GM12878 (cell line): ENCODE results near the gene TGDS.

Experiments used
- EZH2 ChIP-seq: IDR thresholded peaks from 2 replicates; pipeline ENCODE4 v1.6.1; 2012; ENCODE audit warnings: low read depth, mild to moderate bottlenecking, control low read depth, inconsistent platforms, low read length, borderline replicate concordance; ENCODE audit not compliant: control insufficient read depth
- TF ChIP-seq, protein P1 (sequence below): fragments of 450-650 bp; IDR thresholded peaks from 2 replicates; pipeline ENCODE4 v1.6.1; 2017; ENCODE audit warnings: low read depth, mild to moderate bottlenecking, moderate library complexity

- no peak for TF ChIP-seq EZH2
- TF ChIP-seq, protein P1, sequence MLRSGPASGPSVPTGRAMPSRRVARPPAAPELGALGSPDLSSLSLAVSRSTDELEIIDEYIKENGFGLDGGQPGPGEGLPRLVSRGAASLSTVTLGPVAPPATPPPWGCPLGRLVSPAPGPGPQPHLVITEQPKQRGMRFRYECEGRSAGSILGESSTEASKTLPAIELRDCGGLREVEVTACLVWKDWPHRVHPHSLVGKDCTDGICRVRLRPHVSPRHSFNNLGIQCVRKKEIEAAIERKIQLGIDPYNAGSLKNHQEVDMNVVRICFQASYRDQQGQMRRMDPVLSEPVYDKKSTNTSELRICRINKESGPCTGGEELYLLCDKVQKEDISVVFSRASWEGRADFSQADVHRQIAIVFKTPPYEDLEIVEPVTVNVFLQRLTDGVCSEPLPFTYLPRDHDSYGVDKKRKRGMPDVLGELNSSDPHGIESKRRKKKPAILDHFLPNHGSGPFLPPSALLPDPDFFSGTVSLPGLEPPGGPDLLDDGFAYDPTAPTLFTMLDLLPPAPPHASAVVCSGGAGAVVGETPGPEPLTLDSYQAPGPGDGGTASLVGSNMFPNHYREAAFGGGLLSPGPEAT, result no peak
These were observed 49.7 kb downstream of the TGDS start for GRCh38 chr13:94546061-94546839.
